HL-60 (cell line): ENCODE results near the gene FSIP1.
A peak's percentile ranks its signal among the peaks of the same experiment; 100 is the strongest.

Source experiments
- DNase-seq, 2 experiments: peaks; one replicate each; pipeline ENCODE4 v3.0.0-alpha.2; 2010 to 2020; ENCODE audit warnings: low read depth in 1 of 2, low spot score in 1 of 2
- H3K27ac ChIP-seq: fragments of 250-450 bp; sonication (Bioruptor Pico); replicated peaks from 2 replicates; pipeline ENCODE4 v1.5.1; 2020; ENCODE audit warnings: mild to moderate bottlenecking, moderate library complexity
- H3K27me3 ChIP-seq: fragments of 250-450 bp; sonication (Bioruptor Pico); 2 replicates; pipeline ENCODE4 v1.5.1; 2021; ENCODE audit warnings: mild to moderate bottlenecking, moderate library complexity; ENCODE audit not compliant: insufficient read depth, poor library complexity, severe bottlenecking
- H3K4me3 ChIP-seq: replicated peaks from 2 replicates; pipeline ENCODE4 v1.5.1; 2011; ENCODE audit warnings: mild to moderate bottlenecking, control low read depth, low read length; ENCODE audit not compliant: insufficient read depth
- CTCF ChIP-seq: IDR thresholded peaks from one replicate; pipeline ENCODE4 v1.5.1; 2011; ENCODE audit warnings: low read length, control low read depth, inconsistent platforms; ENCODE audit not compliant: insufficient read depth
- GABPA ChIP-seq: IDR thresholded peaks from 2 replicates; pipeline ENCODE4 v1.6.1; 2012; ENCODE audit warnings: low read depth
- POLR2AphosphoS5 ChIP-seq: IDR thresholded peaks from 2 replicates; pipeline ENCODE4 v1.6.1; 2012; ENCODE audit warnings: low read depth
- REST ChIP-seq: IDR thresholded peaks from 2 replicates; pipeline ENCODE4 v1.6.1; 2012; ENCODE audit warnings: low read depth; ENCODE audit not compliant: insufficient replicate concordance
- SPI1 ChIP-seq: IDR thresholded peaks from 2 replicates; pipeline ENCODE4 v1.6.1; 2012; ENCODE audit warnings: low read depth, mild to moderate bottlenecking, borderline replicate concordance

Gene FSIP1

GRCh38 chr15:39746714-39747276 lies 35.8 kb downstream of the FSIP1 start:
- no peak overlapping the region for H3K27ac ChIP-seq
- TF ChIP-seq GABPA (no peak), REST (no peak), CTCF (no peak), POLR2AphosphoS5 (no peak), SPI1 (no peak)
- DNase-seq: no peak

GRCh38 chr15:39746176-39746575 lies 36.5 kb downstream of the FSIP1 start:
- TF ChIP-seq POLR2AphosphoS5: no peak
- TF ChIP-seq GABPA: no peak
- TF ChIP-seq CTCF: no peak
- no peak for TF ChIP-seq REST
- no peak for TF ChIP-seq SPI1
- Histone ChIP-seq H3K4me3 (no peak overlapping the region), H3K27ac (no peak overlapping the region), H3K27me3 (no peaks in the 10 kb centered on the region)
- peak in 1 of 2 experiments; percentile 11 for DNase-seq

More at GRCh38 chr15:39746714-39747276, 35.8 kb downstream of the FSIP1 start:
- H3K4me3 ChIP-seq: no peak overlapping the region
- no peaks in the 10 kb centered on the region for H3K27me3 ChIP-seq

GRCh38 chr15:39745415-39745814 lies 37.2 kb downstream of the FSIP1 start:
- H3K4me3 ChIP-seq: no peak overlapping the region
- no peak for DNase-seq
- TF ChIP-seq POLR2AphosphoS5: no peak
- TF ChIP-seq CTCF: no peak
- TF ChIP-seq REST: no peak
- no peak for TF ChIP-seq GABPA
- no peak for TF ChIP-seq SPI1
- H3K27me3 ChIP-seq: no peaks in the 10 kb centered on the region
- no peak overlapping the region for H3K27ac ChIP-seq
